ENCODE measurements around the gene DGKI.

DNA sequence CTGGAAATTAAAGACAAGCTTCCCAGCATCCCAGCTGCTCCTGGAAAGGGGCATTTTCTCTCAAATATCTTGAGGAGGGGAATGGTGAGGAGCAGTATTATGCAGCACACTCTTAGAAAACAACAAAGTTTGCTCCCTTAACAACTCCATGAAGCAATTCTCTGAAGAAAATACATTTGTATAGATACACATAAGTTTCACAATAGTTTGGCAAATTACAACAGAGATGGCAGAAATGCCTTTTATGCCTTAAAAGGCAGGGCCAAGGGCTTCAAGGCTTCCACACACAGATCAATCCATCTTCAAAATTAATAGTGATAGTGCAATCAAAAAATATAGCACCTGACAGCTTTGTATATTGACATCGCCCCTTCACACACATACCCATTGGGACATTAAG is 12.2 kb downstream of the DGKI start:
- TF ChIP-seq, protein P1, sequence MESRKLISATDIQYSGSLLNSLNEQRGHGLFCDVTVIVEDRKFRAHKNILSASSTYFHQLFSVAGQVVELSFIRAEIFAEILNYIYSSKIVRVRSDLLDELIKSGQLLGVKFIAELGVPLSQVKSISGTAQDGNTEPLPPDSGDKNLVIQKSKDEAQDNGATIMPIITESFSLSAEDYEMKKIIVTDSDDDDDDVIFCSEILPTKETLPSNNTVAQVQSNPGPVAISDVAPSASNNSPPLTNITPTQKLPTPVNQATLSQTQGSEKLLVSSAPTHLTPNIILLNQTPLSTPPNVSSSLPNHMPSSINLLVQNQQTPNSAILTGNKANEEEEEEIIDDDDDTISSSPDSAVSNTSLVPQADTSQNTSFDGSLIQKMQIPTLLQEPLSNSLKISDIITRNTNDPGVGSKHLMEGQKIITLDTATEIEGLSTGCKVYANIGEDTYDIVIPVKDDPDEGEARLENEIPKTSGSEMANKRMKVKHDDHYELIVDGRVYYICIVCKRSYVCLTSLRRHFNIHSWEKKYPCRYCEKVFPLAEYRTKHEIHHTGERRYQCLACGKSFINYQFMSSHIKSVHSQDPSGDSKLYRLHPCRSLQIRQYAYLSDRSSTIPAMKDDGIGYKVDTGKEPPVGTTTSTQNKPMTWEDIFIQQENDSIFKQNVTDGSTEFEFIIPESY (IDR thresholded peaks at IDR 0.05): no peak
- TF ChIP-seq, protein P2, sequence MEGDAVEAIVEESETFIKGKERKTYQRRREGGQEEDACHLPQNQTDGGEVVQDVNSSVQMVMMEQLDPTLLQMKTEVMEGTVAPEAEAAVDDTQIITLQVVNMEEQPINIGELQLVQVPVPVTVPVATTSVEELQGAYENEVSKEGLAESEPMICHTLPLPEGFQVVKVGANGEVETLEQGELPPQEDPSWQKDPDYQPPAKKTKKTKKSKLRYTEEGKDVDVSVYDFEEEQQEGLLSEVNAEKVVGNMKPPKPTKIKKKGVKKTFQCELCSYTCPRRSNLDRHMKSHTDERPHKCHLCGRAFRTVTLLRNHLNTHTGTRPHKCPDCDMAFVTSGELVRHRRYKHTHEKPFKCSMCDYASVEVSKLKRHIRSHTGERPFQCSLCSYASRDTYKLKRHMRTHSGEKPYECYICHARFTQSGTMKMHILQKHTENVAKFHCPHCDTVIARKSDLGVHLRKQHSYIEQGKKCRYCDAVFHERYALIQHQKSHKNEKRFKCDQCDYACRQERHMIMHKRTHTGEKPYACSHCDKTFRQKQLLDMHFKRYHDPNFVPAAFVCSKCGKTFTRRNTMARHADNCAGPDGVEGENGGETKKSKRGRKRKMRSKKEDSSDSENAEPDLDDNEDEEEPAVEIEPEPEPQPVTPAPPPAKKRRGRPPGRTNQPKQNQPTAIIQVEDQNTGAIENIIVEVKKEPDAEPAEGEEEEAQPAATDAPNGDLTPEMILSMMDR (IDR thresholded peaks at IDR 0.05; ENCODE audit: low read depth, low read length, missing input control): no peak
- TF ChIP-seq, protein P3, sequence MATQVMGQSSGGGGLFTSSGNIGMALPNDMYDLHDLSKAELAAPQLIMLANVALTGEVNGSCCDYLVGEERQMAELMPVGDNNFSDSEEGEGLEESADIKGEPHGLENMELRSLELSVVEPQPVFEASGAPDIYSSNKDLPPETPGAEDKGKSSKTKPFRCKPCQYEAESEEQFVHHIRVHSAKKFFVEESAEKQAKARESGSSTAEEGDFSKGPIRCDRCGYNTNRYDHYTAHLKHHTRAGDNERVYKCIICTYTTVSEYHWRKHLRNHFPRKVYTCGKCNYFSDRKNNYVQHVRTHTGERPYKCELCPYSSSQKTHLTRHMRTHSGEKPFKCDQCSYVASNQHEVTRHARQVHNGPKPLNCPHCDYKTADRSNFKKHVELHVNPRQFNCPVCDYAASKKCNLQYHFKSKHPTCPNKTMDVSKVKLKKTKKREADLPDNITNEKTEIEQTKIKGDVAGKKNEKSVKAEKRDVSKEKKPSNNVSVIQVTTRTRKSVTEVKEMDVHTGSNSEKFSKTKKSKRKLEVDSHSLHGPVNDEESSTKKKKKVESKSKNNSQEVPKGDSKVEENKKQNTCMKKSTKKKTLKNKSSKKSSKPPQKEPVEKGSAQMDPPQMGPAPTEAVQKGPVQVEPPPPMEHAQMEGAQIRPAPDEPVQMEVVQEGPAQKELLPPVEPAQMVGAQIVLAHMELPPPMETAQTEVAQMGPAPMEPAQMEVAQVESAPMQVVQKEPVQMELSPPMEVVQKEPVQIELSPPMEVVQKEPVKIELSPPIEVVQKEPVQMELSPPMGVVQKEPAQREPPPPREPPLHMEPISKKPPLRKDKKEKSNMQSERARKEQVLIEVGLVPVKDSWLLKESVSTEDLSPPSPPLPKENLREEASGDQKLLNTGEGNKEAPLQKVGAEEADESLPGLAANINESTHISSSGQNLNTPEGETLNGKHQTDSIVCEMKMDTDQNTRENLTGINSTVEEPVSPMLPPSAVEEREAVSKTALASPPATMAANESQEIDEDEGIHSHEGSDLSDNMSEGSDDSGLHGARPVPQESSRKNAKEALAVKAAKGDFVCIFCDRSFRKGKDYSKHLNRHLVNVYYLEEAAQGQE (IDR thresholded peaks at IDR 0.05): no peak
- TF ChIP-seq, protein P4, sequence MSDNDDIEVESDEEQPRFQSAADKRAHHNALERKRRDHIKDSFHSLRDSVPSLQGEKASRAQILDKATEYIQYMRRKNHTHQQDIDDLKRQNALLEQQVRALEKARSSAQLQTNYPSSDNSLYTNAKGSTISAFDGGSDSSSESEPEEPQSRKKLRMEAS (IDR thresholded peaks at IDR 0.05): no peak
- TF ChIP-seq RXRA (IDR thresholded peaks at IDR 0.05): no peak
